Stimulated activated CD4-positive, alpha-beta T cell treated with anti-CD3 and anti-CD28 coated beads, Interleukin-4, amount 100 ng/mL, for 1 hour (primary cell): ENCODE measurements around the gene EIF4E2.
A peak's percentile ranks its signal among the peaks of the same experiment; 100 is the strongest.

Experiments
- DNase-seq: peaks from one replicate; pipeline ENCODE4 v3.0.0-alpha.2; 2020

EIF4E2 gene

DNA sequence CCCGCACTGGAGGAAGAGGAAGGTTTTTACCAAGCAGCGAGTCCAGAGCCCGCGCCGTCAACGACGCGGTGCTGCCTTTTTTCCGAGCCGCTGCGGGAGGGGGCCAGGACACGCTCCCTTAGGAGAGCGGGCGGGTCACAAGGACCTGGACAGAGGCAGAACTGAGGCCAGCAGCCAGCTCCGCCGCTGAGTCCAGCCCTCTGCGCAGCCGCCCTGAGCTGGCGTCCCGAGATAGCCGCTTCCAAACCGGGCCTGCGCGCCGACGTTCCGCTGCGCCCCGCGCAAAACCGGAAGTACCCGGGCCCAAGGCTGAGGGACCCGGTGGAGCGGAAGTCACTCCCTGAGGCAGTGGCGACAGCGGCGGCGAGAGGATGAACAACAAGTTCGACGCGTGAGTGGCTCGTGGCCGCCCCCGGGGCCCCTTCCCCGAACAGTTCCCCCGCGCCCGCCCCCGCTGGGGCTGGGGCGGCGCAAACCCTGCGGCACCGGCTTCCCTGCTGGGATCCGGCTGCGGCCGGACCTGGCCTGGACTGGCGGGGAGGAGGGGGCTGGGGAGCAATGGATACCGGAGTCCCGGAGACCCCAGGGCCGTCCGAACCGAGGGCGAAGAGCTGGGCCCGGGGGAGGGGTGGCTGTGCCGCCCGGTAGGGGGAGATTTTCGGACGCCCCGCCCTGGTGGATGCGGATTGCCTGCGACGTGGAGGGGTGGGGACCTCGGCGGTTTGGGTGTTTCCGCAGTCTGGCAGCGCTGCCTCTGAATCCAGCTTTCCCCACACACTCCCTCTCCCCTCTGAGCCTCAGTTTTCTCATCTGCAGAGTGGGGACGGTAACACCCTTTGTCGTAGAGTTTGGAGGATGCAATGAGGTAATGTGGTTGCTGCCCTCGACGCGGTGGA lies at the start of gene EIF4E2, which contains the start of gene TIGD1:
Gene EIF4E2, plus strand, starts transcription at position 336 of the 896 bp plus-strand sequence. Its CDS starts 36 bp downstream, at position 372.
Gene TIGD1, minus strand, starts transcription at position 204 of the 896 bp plus-strand sequence. CDS start 675 bp downstream, outside the sequence.
- peak; percentile 92 for DNase-seq

GRCh38 chr2:232501331-232501771 lies 49.1 kb upstream of the EIF4E2 start:
- no peak for DNase-seq

DNA sequence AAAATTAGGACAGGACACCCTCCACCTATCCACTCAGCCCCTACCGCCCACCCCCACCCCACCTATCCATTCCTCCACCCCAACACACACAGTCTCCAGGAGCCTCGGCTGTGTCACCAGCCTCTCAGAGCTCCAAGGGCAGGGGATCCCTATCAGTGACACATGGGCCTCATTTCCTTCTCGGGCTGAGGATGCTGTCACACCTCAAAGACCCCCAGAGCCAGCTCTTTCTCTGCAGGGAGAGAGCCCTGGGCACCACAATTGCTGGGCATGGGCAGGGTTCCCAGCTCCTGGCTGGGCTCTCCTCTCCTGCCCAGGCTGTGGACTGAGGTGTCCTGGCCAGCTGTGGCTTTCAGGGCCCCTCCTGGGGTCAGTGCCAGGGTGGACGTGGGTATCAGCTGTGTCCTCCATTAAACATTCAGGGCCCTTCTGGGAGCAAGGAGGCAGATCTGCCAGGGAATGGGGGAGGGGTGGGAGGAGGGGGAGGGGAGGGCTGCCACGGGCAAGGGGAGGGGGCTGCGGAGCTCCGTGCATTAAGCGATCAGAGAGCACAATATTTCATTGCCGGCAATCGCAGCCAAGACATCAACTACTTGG lies 48.6 kb upstream of the EIF4E2 start:
- DNase-seq: no peak

DNA sequence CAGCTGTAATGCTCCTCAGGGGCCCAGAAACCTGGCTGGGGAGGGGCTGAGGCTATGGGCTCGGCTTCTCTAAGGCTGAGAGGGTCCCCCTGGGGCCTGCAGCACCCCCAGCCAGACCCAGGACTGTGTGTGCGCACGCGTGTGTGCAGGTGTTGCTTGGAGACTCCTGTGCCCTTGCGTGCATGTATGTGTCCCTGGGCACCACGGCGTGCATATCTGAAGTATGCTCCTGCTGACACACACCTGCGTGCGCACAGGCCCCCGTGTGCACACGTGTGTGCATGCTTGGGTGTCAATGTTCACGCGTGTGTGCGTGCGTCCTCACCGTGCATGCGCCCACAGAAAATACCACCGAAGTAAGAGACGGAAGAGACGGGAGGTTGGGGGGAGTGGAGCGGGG lies 48.0 kb upstream of the EIF4E2 start:
- no peak for DNase-seq

DNA sequence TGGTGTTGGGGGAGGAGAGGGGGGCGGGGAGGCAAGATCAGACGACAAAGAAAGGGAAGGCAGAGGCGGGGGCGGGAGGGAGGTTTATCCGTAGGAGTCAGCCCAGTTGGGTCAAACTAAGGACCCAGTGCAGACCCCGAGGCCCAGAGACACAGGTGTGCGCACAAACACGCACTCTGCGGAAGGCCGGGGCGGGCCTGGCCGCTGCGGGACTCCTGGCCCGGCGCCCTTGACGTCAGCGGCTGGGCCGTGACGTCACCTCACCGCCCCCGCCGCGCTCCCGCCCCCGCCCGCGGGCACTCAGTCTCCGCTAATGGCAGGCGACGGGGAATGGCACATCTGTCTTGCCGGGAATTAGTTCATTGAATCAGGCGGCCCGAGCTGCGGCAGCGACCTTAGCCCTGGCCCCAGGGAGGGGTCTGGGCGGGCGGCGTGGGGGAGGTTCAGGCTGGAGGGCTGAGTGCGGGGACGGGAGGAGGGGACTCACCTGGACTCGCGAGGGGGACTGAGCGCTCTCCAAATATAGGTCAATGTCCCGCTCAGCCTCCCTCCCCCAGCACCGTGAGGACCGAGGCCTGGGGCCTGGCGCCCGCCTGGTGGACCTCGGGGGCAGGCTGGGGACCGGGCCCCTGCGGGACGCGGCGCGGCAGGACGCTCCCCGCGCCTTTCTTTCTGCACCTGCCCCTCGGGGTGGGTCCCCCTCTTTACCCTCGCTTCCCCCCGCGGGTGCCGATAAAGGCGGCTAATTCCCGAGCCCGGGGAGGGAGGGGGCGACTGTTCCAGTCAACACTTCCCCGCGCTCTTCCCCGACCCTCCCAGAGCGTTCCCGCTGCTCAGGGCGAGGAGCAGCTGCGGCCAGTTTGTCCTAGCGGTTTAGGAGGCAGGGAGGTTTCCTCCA lies 47.3 kb upstream of the EIF4E2 start:
- DNase-seq: peak; percentile 33

- no peak for DNase-seq
Observed at GRCh38 chr2:232503809-232504323, 46.6 kb upstream of the EIF4E2 start.

DNA sequence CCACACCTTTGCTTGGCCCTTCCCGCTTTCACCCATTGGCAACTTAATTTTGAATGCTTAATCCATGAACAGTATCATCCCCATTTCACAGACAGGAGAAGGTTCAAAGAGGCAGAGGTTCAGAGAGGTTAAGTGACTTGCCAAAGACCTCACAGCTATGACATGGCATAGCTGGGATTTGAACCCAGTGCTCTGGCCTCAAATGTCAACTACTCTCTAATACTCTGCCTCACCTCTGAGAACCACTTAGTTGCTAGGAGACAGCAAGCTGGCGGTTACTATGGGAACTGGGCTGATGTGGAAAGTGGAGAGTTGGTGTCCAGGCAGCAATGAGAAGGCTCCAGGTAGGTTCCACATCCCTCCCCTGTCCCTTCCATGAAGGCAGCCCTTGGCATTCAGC lies 46.1 kb upstream of the EIF4E2 start:
- no peak for DNase-seq

GRCh38 chr2:232505856-232506255 lies 44.6 kb upstream of the EIF4E2 start:
- no peak for DNase-seq

DNA sequence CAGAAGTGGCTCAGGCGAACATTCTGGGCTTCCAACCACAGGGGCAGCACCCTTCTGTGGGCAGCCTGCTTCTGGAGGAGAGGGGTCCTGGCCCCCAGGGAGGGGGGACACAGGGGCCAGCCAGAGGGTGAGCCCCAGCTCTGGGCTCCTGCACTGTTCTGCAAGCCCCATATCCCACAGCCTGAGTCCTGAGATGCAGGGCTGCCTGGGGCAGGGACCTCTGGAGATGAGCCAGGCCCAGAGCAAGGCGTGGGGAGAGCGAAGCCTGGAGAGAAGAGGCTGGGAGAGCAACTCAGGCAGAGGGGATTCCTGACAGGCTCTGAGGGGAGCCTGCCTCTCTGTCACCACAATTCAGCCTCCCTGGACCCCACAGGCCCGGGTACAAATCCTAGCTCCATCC lies 43.8 kb upstream of the EIF4E2 start:
- DNase-seq: no peak

- no peak for DNase-seq
Observed at GRCh38 chr2:232508251-232508650, 42.2 kb upstream of the EIF4E2 start.

- DNase-seq: no peak
Observed at GRCh38 chr2:232511336-232511890, 39.1 kb upstream of the EIF4E2 start.

GRCh38 chr2:232512602-232513001 lies 37.9 kb upstream of the EIF4E2 start:
- DNase-seq: no peak

- no peak for DNase-seq
Observed at GRCh38 chr2:232513353-232513752, 37.1 kb upstream of the EIF4E2 start.

DNA sequence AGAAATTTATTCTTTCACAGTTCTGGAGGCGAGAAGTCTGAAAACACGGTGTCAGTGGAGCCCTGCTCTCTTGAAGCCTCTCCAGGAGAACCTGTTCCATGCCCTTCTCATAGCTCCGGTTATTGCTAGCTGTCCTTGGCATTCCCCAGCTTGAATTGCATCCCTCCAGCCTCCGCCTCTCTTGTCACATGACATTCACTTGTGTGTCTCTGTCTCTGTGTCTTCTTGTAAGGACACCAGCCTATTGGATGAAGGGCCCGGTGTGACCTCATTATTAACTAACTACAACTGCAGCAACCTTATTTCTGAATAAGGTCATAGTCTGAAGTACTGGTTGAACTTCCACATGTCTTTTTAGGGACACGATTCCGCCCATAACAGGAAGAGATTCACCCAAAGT lies 34.9 kb upstream of the EIF4E2 start:
- no peak for DNase-seq

GRCh38 chr2:232516551-232516950 lies 33.9 kb upstream of the EIF4E2 start:
- no peak for DNase-seq

GRCh38 chr2:232518844-232519243 lies 31.6 kb upstream of the EIF4E2 start:
- DNase-seq: no peak

DNA sequence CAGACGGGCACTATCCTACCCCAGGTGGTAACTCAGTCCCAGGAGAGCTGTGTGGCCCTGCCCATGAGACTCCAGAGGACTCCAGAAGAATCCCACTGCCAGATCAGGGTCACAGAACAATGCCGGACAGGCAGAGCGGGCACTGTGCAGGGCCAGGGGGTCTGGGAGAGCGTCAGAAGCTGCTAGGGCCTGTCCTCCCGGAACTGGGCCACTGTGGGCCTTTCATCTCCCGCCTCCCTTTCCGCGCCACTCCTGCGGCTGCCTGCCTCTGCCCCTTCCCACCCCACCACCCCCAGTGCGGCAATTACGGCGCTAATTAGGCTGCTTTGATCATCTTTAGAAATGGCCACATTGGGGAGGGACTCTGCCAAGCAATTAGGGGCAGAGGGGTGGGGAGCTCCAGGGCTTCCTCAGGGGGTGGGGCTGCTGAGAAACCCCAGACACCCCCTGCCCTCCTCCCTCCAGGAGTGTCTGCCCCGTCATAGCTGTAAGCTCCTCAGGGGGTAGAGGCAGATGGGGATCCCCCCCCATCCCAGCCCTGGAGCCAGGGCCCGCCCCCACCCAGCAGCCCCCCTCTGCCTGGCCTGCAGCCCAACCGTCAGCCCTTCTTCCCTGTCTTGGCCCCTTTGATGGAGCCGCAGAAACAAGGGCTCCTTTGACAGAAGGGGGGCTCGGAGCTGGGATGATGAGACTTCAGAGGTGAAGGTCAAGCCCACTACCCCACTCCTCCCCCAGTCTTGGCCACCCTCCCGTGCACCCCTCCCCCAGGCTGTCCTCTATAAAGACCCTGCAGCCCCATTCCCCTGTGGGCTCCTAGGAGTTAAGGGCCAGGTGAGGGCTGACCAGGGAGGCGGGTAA lies 30.7 kb upstream of the EIF4E2 start, which contains the start of gene PRSS56:
Gene PRSS56, plus strand, starts transcription at position 808 of the 858 bp plus-strand sequence. CDS start 211 bp downstream, outside the sequence.
- DNase-seq: no peak

DNA sequence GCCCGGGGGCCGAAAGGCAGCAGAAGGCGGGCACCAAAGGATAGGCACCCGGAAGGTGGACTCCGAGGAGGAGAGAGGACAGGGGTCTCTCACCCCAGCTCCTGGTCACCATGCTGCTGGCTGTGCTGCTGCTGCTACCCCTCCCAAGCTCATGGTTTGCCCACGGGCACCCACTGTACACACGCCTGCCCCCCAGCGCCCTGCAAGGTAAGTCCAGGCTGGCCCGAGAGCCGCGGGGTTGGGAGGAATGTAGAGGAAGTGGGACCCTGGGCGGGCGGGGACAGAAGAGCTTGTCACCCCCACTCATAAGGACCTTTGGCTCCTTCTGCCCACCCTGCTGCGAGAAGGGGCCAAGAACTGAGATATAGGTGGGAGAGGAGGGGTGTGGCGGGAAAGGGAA lies 30.0 kb upstream of the EIF4E2 start:
- no peak for DNase-seq

- DNase-seq: no peak
Observed at GRCh38 chr2:232521098-232521497, 29.4 kb upstream of the EIF4E2 start.

DNA sequence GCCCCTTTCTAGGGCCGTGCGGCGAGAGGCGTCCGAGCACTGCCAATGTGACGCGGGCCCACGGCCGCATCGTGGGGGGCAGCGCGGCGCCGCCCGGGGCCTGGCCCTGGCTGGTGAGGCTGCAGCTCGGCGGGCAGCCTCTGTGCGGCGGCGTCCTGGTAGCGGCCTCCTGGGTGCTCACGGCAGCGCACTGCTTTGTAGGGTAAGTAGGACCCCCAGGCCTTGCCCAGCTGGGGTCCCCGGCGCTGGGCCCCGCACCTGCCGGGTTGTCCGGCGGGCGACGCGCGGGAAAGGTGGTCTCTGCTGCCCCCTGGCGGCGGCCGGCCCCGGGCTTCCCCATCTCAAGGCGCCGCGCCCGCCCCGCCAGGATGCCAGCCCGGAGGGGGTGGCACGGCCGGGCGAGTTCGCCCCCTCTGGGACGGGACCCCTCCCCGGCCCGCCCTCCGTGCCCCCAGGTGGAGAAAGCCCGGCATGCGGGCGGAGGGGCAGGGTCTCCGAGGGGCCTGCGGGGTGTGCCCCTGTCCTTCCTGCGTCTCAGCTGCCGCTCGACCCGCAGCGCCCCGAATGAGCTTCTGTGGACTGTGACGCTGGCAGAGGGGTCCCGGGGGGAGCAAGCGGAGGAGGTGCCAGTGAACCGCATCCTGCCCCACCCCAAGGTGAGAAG lies 28.4 kb upstream of the EIF4E2 start:
- DNase-seq: peak; percentile 77
